AG04449 (cell line): Measurements from ENCODE around the gene SH3RF1.
"Not testable (repeated sequence)": the region's sequence is repeated elsewhere in the genome, so short reads cannot be mapped to it uniquely, and the experiment has no call there.

Experiments
- CTCF ChIA-PET: fragments of 350-600 bp; formaldehyde crosslinking; extraction: SDS; loops from one replicate; lab custom pipeline; 2021; ENCODE audit warnings: antibody characterized with exemption; lab: Yijun Ruan, JAX
- POLR2A ChIA-PET: fragments of 400-600, 350-600 bp; formaldehyde crosslinking; extraction: SDS; loops from one replicate; lab custom pipeline; 2020; ENCODE audit warnings: antibody characterized with exemption, inconsistent platforms; lab: Yijun Ruan, JAX
- DNase-seq: peaks from one replicate; pipeline ENCODE4 v3.0.0-alpha.2; 2010; ENCODE audit warnings: low read depth, low spot score
- H3K4me3 ChIP-seq: 2 replicates; pipeline ENCODE4 v1.5.1; 2011; ENCODE audit warnings: low read depth, mild to moderate bottlenecking, control low read depth, low read length
- CTCF ChIP-seq: IDR thresholded peaks from one replicate; pipeline ENCODE4 v1.5.1; 2011; ENCODE audit warnings: mild to moderate bottlenecking, moderate library complexity, low read length, control low read depth, inconsistent platforms; ENCODE audit not compliant: insufficient read depth; ENCODE audit errors: missing control alignments

SH3RF1 gene

GRCh38 chr4:169278624-169279023, 7.9 kb upstream of the SH3RF1 start:
- ChIA-PET POLR2A (no interaction called here), CTCF (interaction anchor here (1.0 kb wide), 1 partner anchor 9 kb away, joined by 4 read pairs; no protein-coding TSS in a partner anchor)
- H3K4me3 ChIP-seq: no peak overlapping the region
- TF ChIP-seq CTCF: no peak
- no peak for DNase-seq

- CTCF ChIA-PET: interaction anchor here (0.6 kb wide), 1 partner anchor 8 kb away, joined by 3 read pairs; no protein-coding TSS in a partner anchor
- POLR2A ChIA-PET: not testable (repeated sequence)
Measured at GRCh38 chr4:169277838-169278237, 7.1 kb upstream of the SH3RF1 start.

GRCh38 chr4:169275180-169275579, 4.4 kb upstream of the SH3RF1 start:
- TF ChIP-seq CTCF: no peak
- ChIA-PET POLR2A (no interaction called here), CTCF (no interaction called here)

More at GRCh38 chr4:169277838-169278237, 7.1 kb upstream of the SH3RF1 start:
- not testable (repeated sequence) for DNase-seq, H3K4me3 ChIP-seq

GRCh38 chr4:169274033-169274432, 3.3 kb upstream of the SH3RF1 start:
- no peak for TF ChIP-seq CTCF
- no peak for DNase-seq
- CTCF ChIA-PET: no interaction called here
- POLR2A ChIA-PET: no interaction called here
- no peak overlapping the region for H3K4me3 ChIP-seq

More at GRCh38 chr4:169275180-169275579, 4.4 kb upstream of the SH3RF1 start:
- no peak overlapping the region for H3K4me3 ChIP-seq
- no peak for DNase-seq

GRCh38 chr4:169272265-169272886, 1.6 kb upstream of the SH3RF1 start:
- ChIA-PET CTCF (interaction anchor here (1.2 to 1.4 kb wide), 3 partner anchors 10 to 247 kb away, joined by 3 to 6 read pairs (median 4); no protein-coding TSS in a partner anchor), POLR2A (interaction anchor here (0.6 to 1.2 kb wide), 6 partner anchors 10 to 263 kb away, joined by 3 to 8 read pairs (median 4); partner anchors contain the start of gene CBR4)
- DNase-seq: peak; percentile 84
- TF ChIP-seq CTCF: no peak
- peak overlapping the region; percentile 85 for H3K4me3 ChIP-seq

GRCh38 chr4:169271692-169272007, 894 bp upstream of the SH3RF1 start:
- POLR2A ChIA-PET: interaction anchor here (0.6 to 1.2 kb wide), 5 partner anchors 11 to 262 kb away, joined by 3 to 8 read pairs (median 6); partner anchors contain the start of gene CBR4
- H3K4me3 ChIP-seq: peak overlapping the region; percentile 85
- CTCF ChIA-PET: interaction anchor here (1.2 kb wide), 1 partner anchor 247 kb away, joined by 3 read pairs; no protein-coding TSS in a partner anchor
- TF ChIP-seq CTCF: no peak
- no peak for DNase-seq
